Activated CD8-positive, alpha-beta memory T cell treated with anti-CD3 and anti-CD28 coated beads, Interleukin-2, amount 50 U/mL, for 1 hour (primary cell): ENCODE measurements around the gene NHSL2.

Source experiments
- DNase-seq: peaks from one replicate; pipeline ENCODE4 v3.0.0-alpha.2; 2020; ENCODE audit errors: extremely low read depth

The NHSL2 gene

GRCh38 chrX:72180539-72180938 is 269.9 kb downstream of the NHSL2 start:
- no peak for DNase-seq

GRCh38 chrX:72181178-72182125 is 270.8 kb downstream of the NHSL2 start, which contains the start of gene PIN4:
Gene PIN4, plus strand, starts transcription at chrX:72181757. Its CDS starts 29 bp downstream, at chrX:72181786.
- DNase-seq, result peak; percentile 68

GRCh38 chrX:72182924-72183323 is 272.3 kb downstream of the NHSL2 start:
- no peak for DNase-seq

- no peak for DNase-seq
Observed at GRCh38 chrX:72201836-72202536, 291.3 kb downstream of the NHSL2 start.
